ENCODE measurements around the gene PAX5. TPM values are rescaled to one million over a fixed set of nuclear protein-coding genes. Genes with fewer than 3 reads are reported as not detected.

The PAX5 gene
- total RNA-seq, 1 experiment from 2014 or later, result 6.6 TPM

DNA sequence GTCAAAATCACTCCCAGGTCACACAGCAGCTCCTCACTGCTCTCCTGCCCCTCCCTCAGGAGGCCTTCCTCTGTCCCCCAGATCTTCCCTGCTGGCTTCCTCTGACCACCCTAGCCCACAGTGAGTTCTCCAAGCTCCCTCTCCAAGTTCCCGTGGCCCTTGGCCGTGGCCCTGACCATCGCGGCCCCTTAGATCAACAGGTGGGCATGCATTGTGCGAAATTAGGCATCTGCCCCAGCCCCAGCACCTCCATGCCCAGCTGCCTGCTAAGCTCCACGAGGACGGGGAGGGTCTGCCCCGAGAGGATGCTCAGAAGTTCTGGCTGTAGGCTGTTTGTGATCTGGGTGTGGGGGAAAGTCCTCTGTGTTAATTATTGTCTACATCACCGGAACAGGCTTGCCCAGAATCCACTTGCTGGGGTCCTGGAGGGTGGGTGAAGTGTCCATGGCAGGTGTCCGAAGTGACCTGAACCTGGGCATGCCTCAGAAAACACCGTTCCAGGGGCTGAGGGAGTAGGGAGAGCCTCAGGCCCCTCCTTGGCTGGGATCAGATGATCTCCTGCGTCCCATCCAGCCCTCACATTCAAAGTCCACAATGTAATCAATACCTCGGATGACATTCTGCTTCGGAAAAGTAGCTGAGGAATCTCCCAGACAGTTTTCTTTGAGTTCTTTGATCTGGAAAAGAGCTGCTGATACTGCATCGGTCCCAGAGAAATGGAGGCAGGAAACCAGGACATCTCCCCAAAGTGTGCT is 194.8 kb downstream of the PAX5 start:
- TF ChIP-seq, protein P1, sequence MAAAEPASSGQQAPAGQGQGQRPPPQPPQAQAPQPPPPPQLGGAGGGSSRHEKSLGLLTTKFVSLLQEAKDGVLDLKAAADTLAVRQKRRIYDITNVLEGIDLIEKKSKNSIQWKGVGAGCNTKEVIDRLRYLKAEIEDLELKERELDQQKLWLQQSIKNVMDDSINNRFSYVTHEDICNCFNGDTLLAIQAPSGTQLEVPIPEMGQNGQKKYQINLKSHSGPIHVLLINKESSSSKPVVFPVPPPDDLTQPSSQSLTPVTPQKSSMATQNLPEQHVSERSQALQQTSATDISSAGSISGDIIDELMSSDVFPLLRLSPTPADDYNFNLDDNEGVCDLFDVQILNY (CRISPR knock-in tag; IDR thresholded peaks at IDR 0.05), result no peak
- TF ChIP-seq GRHL2 (CRISPR knock-in tag; IDR thresholded peaks at IDR 0.05; ENCODE audit: insufficient replicate concordance, severe bottlenecking) (no peak), KAT7 (CRISPR knock-in tag; IDR thresholded peaks at IDR 0.05; ENCODE audit: borderline replicate concordance) (no peak), TEAD1 (CRISPR knock-in tag; IDR thresholded peaks at IDR 0.05) (no peak), OVOL2 (CRISPR knock-in tag; IDR thresholded peaks at IDR 0.05; ENCODE audit: borderline replicate concordance) (no peak), ZNF532 (CRISPR knock-in tag; IDR thresholded peaks at IDR 0.05; ENCODE audit: borderline replicate concordance) (no peak), ETV6 (CRISPR knock-in tag; IDR thresholded peaks at IDR 0.05) (no peak), NFYB (CRISPR knock-in tag; conservative IDR thresholded peaks at IDR 0.05; ENCODE audit: low read depth) (no peak), SMAD4 (CRISPR knock-in tag; IDR thresholded peaks at IDR 0.05) (no peak), ESRRA (CRISPR knock-in tag; IDR thresholded peaks at IDR 0.05; ENCODE audit: borderline replicate concordance) (no peak), ATF1 (CRISPR knock-in tag; IDR thresholded peaks at IDR 0.05) (no peak), RORB (CRISPR knock-in tag; IDR thresholded peaks at IDR 0.05) (no peak), JAZF1 (CRISPR knock-in tag; IDR thresholded peaks at IDR 0.05) (no peak)
- TF ChIP-seq, protein P2, sequence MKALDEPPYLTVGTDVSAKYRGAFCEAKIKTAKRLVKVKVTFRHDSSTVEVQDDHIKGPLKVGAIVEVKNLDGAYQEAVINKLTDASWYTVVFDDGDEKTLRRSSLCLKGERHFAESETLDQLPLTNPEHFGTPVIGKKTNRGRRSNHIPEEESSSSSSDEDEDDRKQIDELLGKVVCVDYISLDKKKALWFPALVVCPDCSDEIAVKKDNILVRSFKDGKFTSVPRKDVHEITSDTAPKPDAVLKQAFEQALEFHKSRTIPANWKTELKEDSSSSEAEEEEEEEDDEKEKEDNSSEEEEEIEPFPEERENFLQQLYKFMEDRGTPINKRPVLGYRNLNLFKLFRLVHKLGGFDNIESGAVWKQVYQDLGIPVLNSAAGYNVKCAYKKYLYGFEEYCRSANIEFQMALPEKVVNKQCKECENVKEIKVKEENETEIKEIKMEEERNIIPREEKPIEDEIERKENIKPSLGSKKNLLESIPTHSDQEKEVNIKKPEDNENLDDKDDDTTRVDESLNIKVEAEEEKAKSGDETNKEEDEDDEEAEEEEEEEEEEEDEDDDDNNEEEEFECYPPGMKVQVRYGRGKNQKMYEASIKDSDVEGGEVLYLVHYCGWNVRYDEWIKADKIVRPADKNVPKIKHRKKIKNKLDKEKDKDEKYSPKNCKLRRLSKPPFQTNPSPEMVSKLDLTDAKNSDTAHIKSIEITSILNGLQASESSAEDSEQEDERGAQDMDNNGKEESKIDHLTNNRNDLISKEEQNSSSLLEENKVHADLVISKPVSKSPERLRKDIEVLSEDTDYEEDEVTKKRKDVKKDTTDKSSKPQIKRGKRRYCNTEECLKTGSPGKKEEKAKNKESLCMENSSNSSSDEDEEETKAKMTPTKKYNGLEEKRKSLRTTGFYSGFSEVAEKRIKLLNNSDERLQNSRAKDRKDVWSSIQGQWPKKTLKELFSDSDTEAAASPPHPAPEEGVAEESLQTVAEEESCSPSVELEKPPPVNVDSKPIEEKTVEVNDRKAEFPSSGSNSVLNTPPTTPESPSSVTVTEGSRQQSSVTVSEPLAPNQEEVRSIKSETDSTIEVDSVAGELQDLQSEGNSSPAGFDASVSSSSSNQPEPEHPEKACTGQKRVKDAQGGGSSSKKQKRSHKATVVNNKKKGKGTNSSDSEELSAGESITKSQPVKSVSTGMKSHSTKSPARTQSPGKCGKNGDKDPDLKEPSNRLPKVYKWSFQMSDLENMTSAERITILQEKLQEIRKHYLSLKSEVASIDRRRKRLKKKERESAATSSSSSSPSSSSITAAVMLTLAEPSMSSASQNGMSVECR (CRISPR knock-in tag; IDR thresholded peaks at IDR 0.05; ENCODE audit: borderline replicate concordance), result no peak
- TF ChIP-seq, protein P3, sequence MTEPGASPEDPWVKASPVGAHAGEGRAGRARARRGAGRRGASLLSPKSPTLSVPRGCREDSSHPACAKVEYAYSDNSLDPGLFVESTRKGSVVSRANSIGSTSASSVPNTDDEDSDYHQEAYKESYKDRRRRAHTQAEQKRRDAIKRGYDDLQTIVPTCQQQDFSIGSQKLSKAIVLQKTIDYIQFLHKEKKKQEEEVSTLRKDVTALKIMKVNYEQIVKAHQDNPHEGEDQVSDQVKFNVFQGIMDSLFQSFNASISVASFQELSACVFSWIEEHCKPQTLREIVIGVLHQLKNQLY (CRISPR knock-in tag; IDR thresholded peaks at IDR 0.05), result no peak
- TF ChIP-seq, protein P4, sequence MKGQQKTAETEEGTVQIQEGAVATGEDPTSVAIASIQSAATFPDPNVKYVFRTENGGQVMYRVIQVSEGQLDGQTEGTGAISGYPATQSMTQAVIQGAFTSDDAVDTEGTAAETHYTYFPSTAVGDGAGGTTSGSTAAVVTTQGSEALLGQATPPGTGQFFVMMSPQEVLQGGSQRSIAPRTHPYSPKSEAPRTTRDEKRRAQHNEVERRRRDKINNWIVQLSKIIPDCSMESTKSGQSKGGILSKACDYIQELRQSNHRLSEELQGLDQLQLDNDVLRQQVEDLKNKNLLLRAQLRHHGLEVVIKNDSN (CRISPR knock-in tag; IDR thresholded peaks at IDR 0.05), result no peak
- no peaks in the 10 kb centered on the region for H3K36me3 Mint-ChIP-seq
- H3K27me3 Mint-ChIP-seq (ENCODE audit: low read depth), result no peaks in the 10 kb centered on the region
- POLR2A ChIA-PET, result no interaction called here
- H3K9me3 Mint-ChIP-seq, result no peaks in the 10 kb centered on the region
- CTCF ChIA-PET, result interaction anchor here (0.7 to 2.5 kb wide), 2 partner anchors 16 to 48 kb away, joined by 3 to 17 read pairs; no protein-coding TSS in a partner anchor
- no peak overlapping the region for H3K4me3 Mint-ChIP-seq
- H3K27ac Mint-ChIP-seq, result no peak overlapping the region
- DNase-seq (ENCODE audit: low spot score) (no peak), ATAC-seq (no peak)
- H3K4me1 Mint-ChIP-seq, result peaks cover 8% of the 10 kb centered on the region

Measured in WTC11 (cell line).